IMR-90 (cell line): ENCODE data around the gene CDC5L. TPM values are rescaled to one million over a fixed set of nuclear protein-coding genes. Genes with fewer than 3 reads are reported as not detected.

ENCODE experiments used
- ATAC-seq: fragments of 200-7000 bp; cut with Tn5 transposase; 2 replicates; pipeline ENCODE4 v1.9.1; 2020; ENCODE audit warnings: low read depth, mild to moderate bottlenecking, moderate library complexity
- BruUV-seq: library from RNA; stranded (reverse); fragments of 400-500 nt; replicated peaks from 2 replicates; lab custom pipeline; 2021; lab: Mats Ljungman, UMichigan
- CTCF ChIA-PET: fragments of 300-600 bp; formaldehyde crosslinking; extraction: SDS; loops from one replicate; lab custom pipeline; 2021; ENCODE audit warnings: antibody characterized with exemption; lab: Yijun Ruan, JAX
- POLR2A ChIA-PET: fragments of 300-600 bp; sonication (Branson Sonifier 250); formaldehyde crosslinking; loops from one replicate; lab custom pipeline; 2022; ENCODE audit warnings: antibody characterized with exemption; ENCODE audit not compliant: unreplicated experiment; lab: Charles Lee
- DNase-seq: peaks from one replicate; pipeline ENCODE4 v3.0.0; 2013
- H2AFZ ChIP-seq: replicated peaks from 2 replicates; pipeline ENCODE3; 2013; ENCODE audit warnings: low read length, mild to moderate bottlenecking; ENCODE audit not compliant: poor library complexity
- H2AK5ac ChIP-seq: 2 replicates; pipeline ENCODE4 v1.6.1; 2013; ENCODE audit warnings: low read depth, low read length, inconsistent platforms
- H2AK9ac ChIP-seq: replicated peaks from 2 replicates; pipeline ENCODE3; 2013; ENCODE audit warnings: mild to moderate bottlenecking, low read depth, low read length, moderate library complexity; ENCODE audit not compliant: poor library complexity
- H2BK120ac ChIP-seq: 2 replicates; pipeline ENCODE4 v1.6.1; 2013; ENCODE audit warnings: low read depth, low read length, inconsistent platforms
- H2BK15ac ChIP-seq: 3 replicates; pipeline ENCODE4 v1.6.1; 2013; ENCODE audit warnings: low read depth, low read length, inconsistent platforms
- H2BK20ac ChIP-seq: 2 replicates; pipeline ENCODE4 v1.6.1; 2013; ENCODE audit warnings: low read depth, mild to moderate bottlenecking, inconsistent platforms, low read length, moderate library complexity
- H2BK5ac ChIP-seq: 2 replicates; pipeline ENCODE4 v1.6.1; 2013; ENCODE audit warnings: mild to moderate bottlenecking, low read depth, low read length, inconsistent platforms; ENCODE audit not compliant: poor library complexity, severe bottlenecking
- H3K14ac ChIP-seq: replicated peaks from 2 replicates; pipeline ENCODE4 v1.6.1; 2013; ENCODE audit warnings: low read depth, low read length, inconsistent platforms
- H3K18ac ChIP-seq: 2 replicates; pipeline ENCODE4 v1.6.1; 2013; ENCODE audit warnings: low read depth, low read length, control low read depth
- H3K23ac ChIP-seq: 2 replicates; pipeline ENCODE4 v1.6.1; 2013; ENCODE audit warnings: low read depth, low read length, inconsistent platforms
- H3K27ac ChIP-seq: 2 replicates; pipeline ENCODE4 v1.5.1; 2013; ENCODE audit warnings: mild to moderate bottlenecking, control low read depth, low read length; ENCODE audit not compliant: insufficient read depth
- H3K27me3 ChIP-seq: 2 replicates; pipeline ENCODE4 v1.6.1; 2013; ENCODE audit warnings: low read length; ENCODE audit not compliant: control insufficient read depth, insufficient read depth
- H3K36me3 ChIP-seq: 2 replicates; pipeline ENCODE4 v1.6.1; 2013; ENCODE audit warnings: low read length, mixed read lengths; ENCODE audit not compliant: control insufficient read depth, insufficient read depth
- H3K4ac ChIP-seq: 2 replicates; pipeline ENCODE4 v1.6.1; 2013; ENCODE audit warnings: low read depth, low read length, inconsistent platforms
- H3K4me1 ChIP-seq: 2 replicates; pipeline ENCODE4 v1.6.1; 2013; ENCODE audit warnings: low read length, mixed read lengths; ENCODE audit not compliant: control insufficient read depth, insufficient read depth
- H3K4me2 ChIP-seq: 2 replicates; pipeline ENCODE4 v1.6.1; 2013; ENCODE audit warnings: low read depth, mild to moderate bottlenecking, control low read depth, low read length, moderate library complexity
- H3K4me3 ChIP-seq: 2 replicates; pipeline ENCODE4 v1.5.1; 2013; ENCODE audit warnings: low read depth, mild to moderate bottlenecking, control low read depth, low read length, moderate library complexity; ENCODE audit not compliant: insufficient read depth
- H3K56ac ChIP-seq: 2 replicates; pipeline ENCODE4 v1.6.1; 2013; ENCODE audit warnings: low read length, inconsistent platforms; ENCODE audit not compliant: insufficient read depth; ENCODE audit errors: extremely low read depth
- H3K79me1 ChIP-seq, 2 experiments: 2 replicates each; pipeline ENCODE4 v1.6.1; 2013; ENCODE audit warnings: low read length in 2 of 2, inconsistent platforms in 1 of 2, low read depth in 1 of 2
- H3K9ac ChIP-seq: 2 replicates; pipeline ENCODE4 v1.6.1; 2013; ENCODE audit warnings: low read depth, low read length, control low read depth
- H3K9me1 ChIP-seq: 2 replicates; pipeline ENCODE4 v1.6.1; 2013; ENCODE audit warnings: low read length, inconsistent platforms; ENCODE audit not compliant: insufficient read depth
- H3K9me3 ChIP-seq: 2 replicates; pipeline ENCODE4 v1.6.1; 2013; ENCODE audit warnings: low read length; ENCODE audit not compliant: control insufficient read depth, insufficient read depth
- H4K20me1 ChIP-seq: 2 replicates; pipeline ENCODE4 v1.6.1; 2013; ENCODE audit warnings: low read length, inconsistent platforms; ENCODE audit not compliant: insufficient read depth
- H4K5ac ChIP-seq: 2 replicates; pipeline ENCODE4 v1.6.1; 2013; ENCODE audit warnings: mild to moderate bottlenecking, low read depth, low read length, control low read depth
- H4K8ac ChIP-seq, 2 experiments: 2 replicates each; pipeline ENCODE4 v1.6.1; 2013; ENCODE audit warnings: low read depth in 2 of 2, low read length in 2 of 2, control low read depth in 1 of 2, inconsistent platforms in 1 of 2
- H4K91ac ChIP-seq: 2 replicates; pipeline ENCODE4 v1.6.1; 2013; ENCODE audit warnings: low read depth, low read length, inconsistent platforms; ENCODE audit not compliant: insufficient read depth
- BHLHE40 ChIP-seq: fragments of 150-350 bp; IDR thresholded peaks from 2 replicates; pipeline ENCODE4 v1.6.1; 2016; ENCODE audit warnings: mild to moderate bottlenecking, low read depth, low read length
- CEBPB ChIP-seq: IDR thresholded peaks from 2 replicates; pipeline ENCODE4 v1.6.1; 2012; ENCODE audit warnings: low read depth, low read length, improper control_type of control experiment
- NFE2L2 ChIP-seq: fragments of 150-350 bp; IDR thresholded peaks from 2 replicates; pipeline ENCODE4 v1.6.1; 2016; ENCODE audit warnings: low read depth, mild to moderate bottlenecking, low read length
- POLR2A ChIP-seq: IDR thresholded peaks from 2 replicates; pipeline ENCODE4 v1.6.1; 2012; ENCODE audit warnings: mild to moderate bottlenecking, low read depth, low read length
- RAD21 ChIP-seq: IDR thresholded peaks from 2 replicates; pipeline ENCODE4 v1.6.1; 2012; ENCODE audit warnings: low read length, improper control_type of control experiment
- SMC3 ChIP-seq: fragments of 150-350 bp; IDR thresholded peaks from 2 replicates; pipeline ENCODE4 v1.6.1; 2016; ENCODE audit warnings: low read depth, mild to moderate bottlenecking, antibody characterized with exemption, low read length, moderate library complexity
- WGBS, 2 experiments: methylation state at CpG; one replicate each; pipeline versions ENCODE4 v1.1.5 to v1.1.7; 2013; ENCODE audit warnings: missing lambda C conversion rate in 2 of 2; ENCODE audit not compliant: insufficient read length in 1 of 2; ENCODE audit errors: extremely low coverage in 2 of 2; 5-methylcytosine and 5-hydroxymethylcytosine counted together
- dilution Hi-C: fragments of 300-500 bp; cut with HindIII; formaldehyde crosslinking; loops from one replicate; pipeline ENCODE4 v1.14.3; 2018; ENCODE audit warnings: low sequenced_read_pairs; ENCODE audit not compliant: unreplicated experiment
- in situ Hi-C: fragments of 300-500 bp; cut with MboI; formaldehyde crosslinking; loops from 3 replicates; pipeline ENCODE4 v1.14.3; 2019; ENCODE audit warnings: low sequenced_read_pairs, inconsistent platforms, mixed read lengths
- intact Hi-C: fragments of 100-400 bp; cut with micrococcal nuclease; formaldehyde crosslinking; loops from 2 replicates; pipeline ENCODE4 v1.10.0; 2022
- polyA plus RNA-seq, 3 experiments: library from polyadenylated mRNA; depleted of rRNA; stranded (reverse); fragments of >200 nt; gene quantifications; 2 replicates each; pipeline ENCODE4 v1.2.3, GENCODE V29; 2012; ENCODE audit warnings: low replicate concordance in 1 of 3
- total RNA-seq: library from RNA; depleted of rRNA; stranded (reverse); fragments of >200 nt; gene quantifications from 2 replicates; pipeline ENCODE4 v1.2.3, GENCODE V29; 2012
- TF ChIP-seq, protein P1 (sequence below): conservative IDR thresholded peaks from 2 replicates; pipeline ENCODE4 v1.5.1; 2012; ENCODE audit warnings: mild to moderate bottlenecking, low read depth, low read length, improper control_type of control experiment

Gene CDC5L
- total and polyA plus RNA-seq, 2 of the 4 experiments (the other 2 are of a cell fraction): 9.9 to 17.7 TPM

DNA sequence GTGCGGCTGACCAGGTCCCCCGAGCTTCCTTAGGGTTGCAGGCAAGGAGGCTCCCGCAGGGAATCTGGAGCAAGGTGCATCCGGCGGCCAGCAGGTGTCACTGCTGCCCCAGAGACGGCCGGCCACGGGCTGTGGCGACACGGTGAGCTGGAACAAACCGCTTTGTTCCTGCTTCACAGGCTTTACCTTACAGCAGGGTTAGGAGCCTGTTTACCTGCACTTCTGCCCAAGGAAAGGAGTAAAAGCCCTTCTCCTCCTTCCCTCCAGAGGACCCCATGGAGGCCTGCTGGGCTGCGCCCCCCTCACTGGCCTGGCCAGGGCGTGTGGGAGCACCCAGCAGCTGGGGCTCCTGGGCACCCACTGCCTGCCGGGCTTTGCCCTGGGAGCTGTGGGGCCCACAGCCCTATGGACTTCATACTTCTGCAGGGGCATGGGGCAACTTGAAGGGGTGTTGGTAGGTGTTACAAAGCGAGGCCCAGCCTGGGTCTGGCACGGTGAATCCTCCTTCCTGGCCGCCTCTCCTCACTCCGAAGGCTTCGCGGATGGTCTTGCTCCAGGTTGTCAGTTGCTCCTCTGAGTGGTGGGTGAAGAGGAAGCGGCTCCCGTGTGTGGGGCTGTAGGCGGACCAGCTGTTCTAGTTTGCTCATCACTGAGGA, 88.4 kb downstream of the CDC5L start:
- Histone ChIP-seq H2BK5ac (no peak overlapping the region), H3K4me2 (no peak overlapping the region), H4K91ac (no peak overlapping the region), H3K4me1 (peaks cover 2% of the 10 kb centered on the region; the same call in 1 of the 2 replicates), H3K18ac (no peak overlapping the region), H3K4ac (peak overlapping the region; percentile 73), H4K5ac (no peak overlapping the region), H3K9ac (no peak overlapping the region), H3K9me3 (no peaks in the 10 kb centered on the region), H3K23ac (no peak overlapping the region), H4K8ac (0 out of 4 replicates have a peak overlapping the region, but pooled peaks of 1 of the 2 experiments have one; percentile 66), H2BK20ac (peak overlapping the region; percentile 80), H3K14ac (no peak overlapping the region), H2AK9ac (peak overlapping the region; percentile 60), H3K9me1 (no peaks in the 10 kb centered on the region), H3K79me1 (no peaks in the 10 kb centered on the region), H3K56ac (no peak overlapping the region), H3K27me3 (peaks cover 40% of the 10 kb centered on the region), H2AFZ (peak overlapping the region; percentile 77), H2AK5ac (0 out of 2 replicates have a peak overlapping the region, but pooled peaks have one; percentile 12), H3K27ac (no peak overlapping the region), H3K4me3 (no peak overlapping the region), H2BK120ac (peak overlapping the region; percentile 69), H4K20me1 (no peaks in the 10 kb centered on the region), H3K36me3 (no peaks in the 10 kb centered on the region), H2BK15ac (no peak overlapping the region)
- dilution Hi-C loops: no loop called here
- TF ChIP-seq BHLHE40: no peak
- TF ChIP-seq POLR2A: peak; percentile 57; the same call in 1 of the 2 replicates
- TF ChIP-seq, protein P1, sequence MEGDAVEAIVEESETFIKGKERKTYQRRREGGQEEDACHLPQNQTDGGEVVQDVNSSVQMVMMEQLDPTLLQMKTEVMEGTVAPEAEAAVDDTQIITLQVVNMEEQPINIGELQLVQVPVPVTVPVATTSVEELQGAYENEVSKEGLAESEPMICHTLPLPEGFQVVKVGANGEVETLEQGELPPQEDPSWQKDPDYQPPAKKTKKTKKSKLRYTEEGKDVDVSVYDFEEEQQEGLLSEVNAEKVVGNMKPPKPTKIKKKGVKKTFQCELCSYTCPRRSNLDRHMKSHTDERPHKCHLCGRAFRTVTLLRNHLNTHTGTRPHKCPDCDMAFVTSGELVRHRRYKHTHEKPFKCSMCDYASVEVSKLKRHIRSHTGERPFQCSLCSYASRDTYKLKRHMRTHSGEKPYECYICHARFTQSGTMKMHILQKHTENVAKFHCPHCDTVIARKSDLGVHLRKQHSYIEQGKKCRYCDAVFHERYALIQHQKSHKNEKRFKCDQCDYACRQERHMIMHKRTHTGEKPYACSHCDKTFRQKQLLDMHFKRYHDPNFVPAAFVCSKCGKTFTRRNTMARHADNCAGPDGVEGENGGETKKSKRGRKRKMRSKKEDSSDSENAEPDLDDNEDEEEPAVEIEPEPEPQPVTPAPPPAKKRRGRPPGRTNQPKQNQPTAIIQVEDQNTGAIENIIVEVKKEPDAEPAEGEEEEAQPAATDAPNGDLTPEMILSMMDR: peak; percentile 93
- no peak for TF ChIP-seq NFE2L2
- peak; percentile 90 for TF ChIP-seq SMC3
- peak; percentile 97 for TF ChIP-seq RAD21
- peak; percentile 10; the same call in 1 of the 2 replicates for TF ChIP-seq CEBPB
- 2% methylated on average over 9 of the region's 23 CpGs; no CpG with 5 or more reads in 1 of the 2 experiments for WGBS, 2 experiments
- intact Hi-C loops: loop anchor here (1.0 to 5.0 kb wide), 8 partner anchors 45 to 1449 kb away; partner anchors contain the start of gene SUPT3H
- in situ Hi-C loops: loop anchor here (10.0 to 25.0 kb wide), 2 partner anchors 169 to 1236 kb away; no protein-coding TSS in a partner anchor
- no TSS peak for BruUV-seq
- CTCF ChIA-PET: interaction anchor here (0.6 to 1.7 kb wide), 34 partner anchors 9 to 1470 kb away, joined by 3 to 21 read pairs (median 5); partner anchors contain the start of gene SUPT3H
- ATAC-seq: peak; percentile 98
- POLR2A ChIA-PET: interaction anchor here (0.5 to 0.6 kb wide), 2 partner anchors 130 to 158 kb away, joined by 3 read pairs; no protein-coding TSS in a partner anchor
- peak; percentile 65 for DNase-seq
